GM21737 (cell line): ENCODE data around the gene ZBED2.
"Not testable (repeated sequence)": the region's sequence is repeated elsewhere in the genome, so short reads cannot be mapped to it uniquely, and the experiment has no call there.

ENCODE experiments used
- ATAC-seq: cut with Tn5 transposase; IDR thresholded peaks from one replicate; pipeline ENCODE4 v1.9.1; 2021; ENCODE audit warnings: mild to moderate bottlenecking, moderate library complexity; ENCODE audit not compliant: unreplicated experiment

Gene ZBED2

DNA sequence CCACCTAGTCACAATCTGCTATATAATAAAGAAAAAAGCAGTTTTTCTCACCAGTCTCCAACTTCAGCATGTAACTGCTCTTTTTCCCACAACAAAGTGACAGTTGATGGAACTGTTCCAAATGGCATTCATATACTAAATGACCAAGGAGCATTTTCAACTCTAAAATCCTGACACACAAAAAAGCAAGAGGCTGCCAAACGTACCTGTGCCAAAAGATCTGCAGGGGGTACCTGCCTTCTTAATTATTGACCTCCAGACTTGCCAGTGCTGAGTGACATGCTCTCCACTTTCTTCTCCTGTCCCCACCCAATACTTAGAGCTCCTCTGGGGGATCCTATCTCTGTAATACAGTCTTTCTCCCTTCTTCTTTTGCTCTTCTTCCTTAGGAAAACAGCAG, 18.0 kb downstream of the ZBED2 start:
- no peak for ATAC-seq

DNA sequence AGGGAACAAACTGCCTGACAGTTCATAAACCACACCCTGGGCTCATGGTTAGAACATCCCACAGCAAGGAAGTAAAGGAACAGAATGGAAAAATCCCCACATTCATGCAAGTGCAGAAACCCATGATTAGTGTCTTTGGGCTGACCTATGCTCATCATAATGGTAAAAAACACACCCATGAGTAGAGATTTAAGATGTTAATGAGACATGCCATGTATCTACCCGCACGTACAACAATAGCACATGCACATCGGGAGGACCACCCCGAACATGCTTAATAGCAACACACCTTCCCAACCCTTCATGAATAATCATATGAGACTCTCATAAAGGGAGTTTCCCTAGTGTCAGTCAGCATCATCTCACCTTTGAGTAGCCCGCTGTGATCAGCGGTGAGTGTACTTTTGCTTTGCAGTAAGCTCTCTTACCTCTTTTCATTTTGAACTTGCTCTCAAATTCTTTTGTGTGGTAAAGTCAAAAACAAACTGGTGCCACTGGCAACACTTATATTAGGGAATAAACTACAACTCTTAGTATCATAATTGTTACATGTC, 23.2 kb downstream of the ZBED2 start:
- no peak for ATAC-seq

DNA sequence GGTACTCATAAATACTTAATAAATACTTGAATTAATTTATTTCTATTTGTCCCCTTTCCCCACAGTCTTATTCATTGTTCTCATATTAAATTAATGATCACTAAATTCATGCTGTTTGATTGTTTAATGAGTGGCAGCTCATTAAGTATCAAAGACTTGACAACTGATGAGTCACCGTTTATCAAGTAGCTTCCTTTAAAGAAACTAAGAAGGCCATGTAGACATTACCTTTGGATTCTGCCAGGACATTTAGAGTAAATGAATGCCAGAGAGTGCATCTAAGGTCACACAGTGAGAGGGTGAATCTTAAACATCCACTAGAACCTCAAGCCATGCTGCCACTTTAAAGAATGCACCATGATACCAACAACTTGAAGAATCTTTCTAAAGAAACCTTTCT, 23.9 kb downstream of the ZBED2 start:
- ATAC-seq, result no peak

DNA sequence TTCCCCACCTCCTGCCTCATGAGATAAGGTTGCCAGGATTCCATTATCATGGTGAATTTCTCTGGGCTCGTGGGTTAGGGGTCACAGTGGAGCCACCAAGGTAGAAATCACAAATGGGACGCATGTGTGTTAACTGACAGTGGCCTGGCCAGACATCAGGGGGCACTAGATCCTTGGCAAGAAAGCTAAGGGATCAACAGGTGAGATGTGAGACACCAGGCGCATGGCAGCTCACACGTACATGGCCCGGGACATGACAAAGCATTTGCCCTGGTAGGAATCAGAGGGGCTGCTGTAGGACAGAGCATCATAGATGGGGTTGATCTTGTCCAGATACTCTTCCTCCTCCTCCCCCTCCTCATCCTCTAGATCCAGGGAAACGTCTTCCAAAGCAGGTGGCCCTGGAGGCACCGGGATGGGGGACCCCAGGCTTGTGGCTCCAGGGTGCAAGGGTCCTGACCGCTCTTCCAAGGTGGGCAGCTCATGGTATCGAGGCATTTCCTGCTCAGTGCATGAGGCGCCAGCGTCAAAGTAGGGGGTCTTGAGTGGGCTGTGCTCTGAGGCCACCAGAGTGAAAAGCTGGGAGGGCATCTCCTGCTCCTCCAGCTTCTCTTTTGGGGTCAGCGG, 24.6 kb downstream of the ZBED2 start:
- no peak for ATAC-seq

DNA sequence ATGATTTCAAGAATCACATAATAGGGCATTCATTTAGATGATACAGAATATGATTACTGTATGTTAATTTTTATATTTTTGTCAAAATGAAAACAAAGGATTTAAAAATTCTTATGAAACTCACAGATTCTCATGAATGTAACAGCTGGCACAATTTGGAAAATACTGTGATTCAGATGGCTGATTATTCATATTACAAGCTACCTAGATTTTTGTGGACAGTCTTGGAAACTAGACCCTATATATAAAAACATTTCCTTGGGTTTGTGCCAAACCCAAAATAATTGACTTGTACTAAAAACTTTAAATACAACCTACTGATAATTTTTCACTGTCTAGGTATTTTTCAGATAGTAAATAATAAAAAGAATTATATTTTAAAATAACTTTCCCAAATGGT, 26.2 kb downstream of the ZBED2 start:
- ATAC-seq, result no peak

DNA sequence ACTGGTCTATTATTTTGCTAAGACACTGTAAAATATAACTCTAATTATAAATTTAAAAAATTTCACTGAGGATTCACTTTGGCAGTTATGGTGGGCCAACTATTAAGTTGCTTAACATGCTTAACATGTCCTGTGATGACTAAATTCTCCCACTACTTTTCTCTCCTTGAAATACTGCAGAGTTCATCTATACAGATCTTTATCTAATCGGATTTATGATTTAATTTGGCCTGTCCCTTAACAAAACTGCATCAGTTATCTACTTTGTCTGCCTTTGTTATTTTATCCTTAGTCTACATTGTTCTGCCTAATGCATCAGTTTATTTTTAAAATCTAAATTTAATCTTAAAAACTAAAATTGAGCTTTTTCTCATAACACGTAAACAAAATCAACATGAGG, 26.8 kb downstream of the ZBED2 start:
- no peak for ATAC-seq

DNA sequence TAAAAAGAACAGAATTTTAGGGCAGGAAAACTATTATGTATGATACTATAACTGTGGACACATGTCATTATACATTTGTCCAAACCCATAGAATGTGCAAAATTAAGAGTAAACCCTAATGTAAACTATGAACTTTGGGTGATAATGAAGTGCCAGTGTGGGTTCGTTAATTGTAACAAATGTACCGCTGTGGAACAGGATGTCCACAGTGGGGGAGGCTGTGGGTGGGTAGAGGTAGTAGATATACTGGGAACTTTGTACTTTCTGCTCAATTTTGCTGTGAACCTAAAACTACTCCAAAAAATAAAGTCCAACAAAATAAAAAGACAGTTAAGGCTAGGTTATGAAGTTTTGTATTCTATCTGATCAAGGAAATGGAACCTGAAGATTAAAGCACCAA, 28.3 kb downstream of the ZBED2 start:
- no peak for ATAC-seq

DNA sequence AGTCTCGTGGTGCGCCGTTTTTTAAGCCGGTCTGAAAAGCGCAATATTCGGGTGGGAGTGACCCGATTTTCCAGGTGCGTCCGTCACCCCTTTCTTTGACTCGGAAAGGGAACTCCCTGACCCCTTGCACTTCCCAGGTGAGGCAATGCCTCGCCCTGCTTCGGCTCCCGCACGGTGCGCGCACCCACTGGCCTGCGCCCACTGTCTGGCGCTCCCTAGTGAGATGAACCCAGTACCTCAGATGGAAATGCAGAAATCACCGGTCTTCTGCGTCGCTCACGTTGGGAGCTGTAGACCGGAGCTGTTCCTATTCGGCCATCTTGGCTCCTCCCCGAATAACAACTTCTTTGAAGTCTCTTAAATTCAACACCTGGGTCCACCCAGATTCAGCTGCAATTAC, 33.2 kb downstream of the ZBED2 start:
- ATAC-seq, result not testable (repeated sequence)

DNA sequence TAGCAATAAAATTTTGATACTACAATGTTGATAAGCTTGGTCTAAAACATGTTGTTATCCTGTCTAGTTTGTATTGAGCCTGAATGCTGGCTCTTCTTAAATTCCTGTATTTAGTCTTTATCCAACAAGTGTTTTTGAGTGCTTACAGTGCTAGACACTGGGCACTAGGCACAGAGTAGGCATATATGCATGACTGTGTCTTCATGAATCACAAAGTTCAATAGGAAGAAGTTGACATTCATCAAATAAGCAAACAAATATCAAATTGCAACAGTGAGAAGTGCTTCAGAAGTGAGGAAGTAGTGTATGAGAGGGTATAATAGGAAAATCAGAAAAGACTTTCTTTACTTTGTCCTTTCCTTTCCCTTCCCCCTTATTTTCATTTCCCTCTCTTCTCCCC, 46.4 kb downstream of the ZBED2 start:
- ATAC-seq, result no peak

DNA sequence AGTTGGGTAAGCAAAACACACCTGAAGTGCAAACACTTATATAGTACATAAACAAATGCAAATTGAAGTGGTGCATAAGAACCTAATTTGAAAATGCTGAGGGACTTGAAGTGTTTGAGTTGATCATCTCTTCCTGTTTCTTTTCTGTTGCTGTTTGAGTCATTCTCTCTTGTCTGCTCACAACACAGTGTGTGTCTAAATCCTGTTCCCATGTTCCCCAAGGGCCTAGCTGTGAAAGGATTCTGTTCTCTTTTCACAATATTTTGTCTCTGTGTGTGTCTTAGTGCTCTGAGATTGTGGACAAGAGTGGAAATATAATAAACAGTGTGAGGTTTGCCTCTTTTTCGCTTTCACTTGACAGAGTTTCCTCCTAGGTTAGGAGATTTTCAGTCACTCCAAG, 47.1 kb downstream of the ZBED2 start:
- ATAC-seq, result peak; percentile 63

DNA sequence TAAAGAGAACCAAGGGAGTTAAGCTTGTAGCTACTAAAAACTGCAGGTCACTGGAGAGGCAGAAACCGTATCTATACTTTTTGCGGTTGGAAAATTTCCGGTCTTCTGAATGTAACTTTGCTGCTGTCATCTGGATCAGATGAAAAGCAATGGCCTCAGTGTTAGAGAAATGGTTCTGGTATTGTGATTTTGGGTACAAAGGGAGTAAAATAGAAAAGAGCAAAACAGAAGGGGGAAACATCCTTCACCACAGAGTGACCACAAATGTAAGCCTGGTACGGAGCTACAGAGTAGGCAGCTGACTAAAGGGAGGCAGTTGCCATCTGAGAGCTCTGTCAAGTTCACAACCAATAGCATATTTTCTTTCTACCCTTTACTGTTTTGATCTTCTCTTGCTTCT, 47.5 kb downstream of the ZBED2 start:
- peak; percentile 77 for ATAC-seq

DNA sequence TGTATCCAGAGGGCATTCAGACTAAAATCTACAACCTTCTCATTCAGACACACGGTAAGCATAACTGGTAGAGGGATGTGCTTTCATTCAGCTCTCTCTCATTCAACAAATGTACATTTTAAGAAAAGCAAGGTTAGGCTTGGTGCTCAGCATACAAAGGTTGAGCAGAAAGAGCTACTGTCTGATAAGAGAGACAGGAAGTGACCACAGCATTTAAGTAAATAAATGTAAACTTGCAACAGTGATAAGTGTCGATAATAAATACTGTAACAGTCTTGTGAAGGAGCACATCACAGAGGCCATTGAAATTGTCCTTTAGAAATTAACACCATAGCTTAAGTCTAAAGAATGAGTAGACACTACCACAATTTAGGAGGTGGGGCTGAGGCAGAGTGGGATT, 49.8 kb downstream of the ZBED2 start:
- ATAC-seq, result no peak
